Measurements from ENCODE around the gene CCDC136.

Gene CCDC136

DNA sequence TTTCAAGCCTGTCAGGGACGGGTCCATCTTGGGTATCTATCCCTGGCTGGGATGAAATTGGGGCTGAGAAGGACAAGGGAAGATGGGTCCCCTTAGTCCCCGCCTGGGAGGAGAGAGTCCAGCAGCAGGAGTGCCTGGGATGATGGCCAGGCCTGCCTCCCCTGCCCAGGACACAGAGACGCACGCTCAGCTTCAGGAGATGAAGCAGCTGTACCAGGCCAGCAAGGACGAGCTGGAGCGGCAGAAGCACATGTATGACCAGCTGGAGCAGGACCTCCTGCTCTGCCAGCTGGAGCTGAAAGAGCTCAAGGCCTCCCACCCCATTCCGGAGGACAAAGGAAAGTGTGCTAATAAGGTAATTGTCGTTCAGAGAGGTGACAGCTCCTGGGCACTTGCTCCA, 15.4 kb downstream of the CCDC136 start:
- no peak for DNase-seq

DNA sequence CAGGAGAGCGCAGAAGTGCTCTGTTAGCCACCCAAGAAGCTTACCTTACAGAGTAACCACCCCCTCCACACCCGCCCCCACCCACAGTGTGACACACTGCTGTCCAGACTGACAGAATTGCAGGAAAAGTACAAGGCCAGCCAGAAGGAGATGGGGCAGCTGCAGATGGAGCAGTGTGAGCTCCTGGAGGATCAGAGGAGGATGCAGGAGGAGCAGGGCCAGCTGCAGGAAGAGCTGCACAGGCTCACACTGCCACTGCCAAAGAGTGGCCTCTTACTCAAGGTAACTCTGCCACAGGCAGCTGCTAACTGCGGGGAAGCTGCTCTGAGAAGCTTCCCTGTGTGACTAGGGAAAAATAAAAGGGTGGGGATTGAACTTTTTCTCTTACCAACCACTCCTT, 17.6 kb downstream of the CCDC136 start:
- no peak for DNase-seq

DNA sequence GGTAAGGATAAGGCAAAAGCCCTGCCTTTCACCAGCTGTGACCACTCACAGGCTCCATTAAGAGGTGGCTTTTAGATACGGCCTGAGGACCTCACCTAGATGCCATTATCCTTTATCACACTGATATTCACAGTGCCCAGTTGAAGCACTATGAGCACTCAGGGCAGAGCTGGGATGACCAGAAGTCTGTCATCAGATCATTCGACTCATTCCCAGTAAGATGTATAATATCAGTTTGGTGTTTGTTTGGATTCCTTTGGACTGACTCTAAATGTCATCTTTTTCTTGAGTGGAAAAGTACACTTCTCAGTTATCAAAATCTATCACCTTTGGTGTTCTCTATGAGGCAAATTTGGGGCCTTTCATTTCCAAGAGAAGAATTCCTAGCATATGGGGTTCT, 18.7 kb downstream of the CCDC136 start:
- no peak for DNase-seq

DNA sequence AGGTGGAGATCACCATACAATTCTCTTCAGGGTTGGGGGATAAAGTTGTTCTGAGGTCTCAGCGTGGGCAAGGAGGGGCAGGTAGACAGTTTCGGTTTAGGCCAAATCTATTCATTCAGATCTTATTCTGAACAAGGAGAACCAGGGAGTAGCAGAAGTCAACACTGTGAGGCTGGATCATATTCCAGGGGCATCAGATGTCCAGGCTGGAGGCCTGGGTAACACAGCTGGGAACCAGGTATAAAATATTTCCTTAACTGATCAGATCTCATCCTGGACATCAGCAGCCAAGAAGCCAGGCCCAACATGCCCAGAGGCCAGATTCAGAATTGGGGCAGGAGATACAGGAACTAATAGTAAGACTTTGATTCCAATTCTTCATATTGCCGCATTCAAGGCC, 19.2 kb downstream of the CCDC136 start:
- DNase-seq = no peak

DNA sequence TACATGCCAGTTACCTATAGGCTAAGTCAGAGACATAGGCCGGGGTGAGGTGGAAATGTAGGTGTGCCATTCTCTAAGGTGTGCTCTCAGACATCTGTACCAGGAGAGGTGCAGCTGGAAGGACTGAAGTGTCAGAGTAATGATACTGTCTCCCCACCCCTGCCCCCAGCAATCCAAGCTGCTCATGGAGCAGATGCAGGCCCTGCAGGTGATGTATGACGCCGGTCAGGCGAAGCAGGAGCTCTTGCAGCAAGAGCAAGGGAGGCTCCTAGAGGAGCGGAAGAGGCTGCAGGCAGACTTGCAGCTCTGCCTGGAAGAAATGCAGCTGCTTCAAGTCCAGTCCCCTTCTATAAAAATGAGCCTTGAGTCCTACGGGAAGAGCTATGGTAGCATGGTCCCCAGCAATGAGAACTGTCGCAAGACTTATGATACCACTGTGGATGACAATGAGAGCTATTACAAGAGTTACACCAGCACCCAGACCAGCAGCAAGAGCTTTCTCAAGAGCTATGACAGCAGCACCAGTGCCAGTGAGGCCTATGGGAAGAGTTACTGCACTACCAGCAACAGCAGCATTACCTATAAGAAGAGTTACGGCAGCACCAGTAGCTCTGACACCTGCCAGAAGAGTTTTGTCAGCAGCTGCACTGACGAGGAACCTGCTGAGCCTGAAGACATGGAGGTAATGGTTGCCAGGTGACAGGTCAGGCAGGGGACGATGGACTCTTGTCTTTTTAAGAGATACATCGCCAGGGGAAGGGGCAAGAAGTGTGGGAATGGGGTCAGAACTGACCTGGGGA, 20.1 kb downstream of the CCDC136 start:
- no peak for DNase-seq

DNA sequence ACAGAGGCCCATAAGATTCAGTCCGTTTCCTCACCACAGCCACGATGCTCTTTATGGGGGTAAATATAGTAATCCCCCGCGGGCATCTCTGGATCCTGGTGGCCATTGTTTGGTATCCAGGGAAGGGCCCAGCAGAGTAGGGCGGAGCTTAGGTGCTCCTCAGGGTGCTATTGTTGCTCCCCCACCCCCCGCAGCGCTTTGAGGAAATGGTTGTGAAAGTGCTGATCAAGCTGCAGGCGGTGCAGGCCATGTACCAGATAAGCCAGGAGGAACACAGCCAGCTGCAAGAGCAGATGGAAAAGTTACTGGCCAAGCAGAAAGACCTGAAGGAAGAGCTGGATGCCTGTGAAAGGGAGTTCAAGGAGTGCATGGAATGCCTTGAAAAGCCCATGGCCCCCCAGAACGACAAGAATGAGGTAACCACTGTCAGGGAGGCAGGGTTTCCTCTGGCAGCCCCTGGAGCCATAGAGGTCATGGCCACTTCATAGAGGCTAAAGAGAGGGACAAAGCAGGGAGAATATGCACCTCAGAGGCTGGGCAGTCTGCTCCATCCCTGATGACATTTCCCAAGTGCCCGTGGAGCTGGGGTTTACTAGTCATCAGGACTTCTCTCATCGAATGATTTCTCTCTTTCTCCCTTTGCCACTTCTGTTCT, 20.9 kb downstream of the CCDC136 start:
- no peak for DNase-seq

DNA sequence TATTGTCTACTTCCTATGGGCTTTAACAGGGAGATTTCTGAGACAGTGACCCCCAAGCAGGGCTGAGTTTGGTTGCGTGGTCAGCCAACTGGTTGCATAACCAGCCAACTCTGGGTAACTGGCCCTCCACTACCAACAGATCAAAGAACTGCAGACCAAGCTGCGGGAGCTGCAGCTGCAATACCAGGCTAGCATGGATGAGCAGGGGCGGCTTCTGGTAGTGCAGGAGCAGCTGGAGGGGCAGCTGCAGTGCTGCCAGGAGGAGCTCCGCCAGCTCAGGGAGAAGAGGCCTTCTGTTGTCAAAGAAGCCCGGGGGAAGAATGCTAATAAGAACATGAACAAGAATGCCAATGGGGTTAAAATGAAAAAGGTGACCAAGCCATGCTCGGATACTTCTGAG, 22.7 kb downstream of the CCDC136 start:
- DNase-seq = no peak

DNA sequence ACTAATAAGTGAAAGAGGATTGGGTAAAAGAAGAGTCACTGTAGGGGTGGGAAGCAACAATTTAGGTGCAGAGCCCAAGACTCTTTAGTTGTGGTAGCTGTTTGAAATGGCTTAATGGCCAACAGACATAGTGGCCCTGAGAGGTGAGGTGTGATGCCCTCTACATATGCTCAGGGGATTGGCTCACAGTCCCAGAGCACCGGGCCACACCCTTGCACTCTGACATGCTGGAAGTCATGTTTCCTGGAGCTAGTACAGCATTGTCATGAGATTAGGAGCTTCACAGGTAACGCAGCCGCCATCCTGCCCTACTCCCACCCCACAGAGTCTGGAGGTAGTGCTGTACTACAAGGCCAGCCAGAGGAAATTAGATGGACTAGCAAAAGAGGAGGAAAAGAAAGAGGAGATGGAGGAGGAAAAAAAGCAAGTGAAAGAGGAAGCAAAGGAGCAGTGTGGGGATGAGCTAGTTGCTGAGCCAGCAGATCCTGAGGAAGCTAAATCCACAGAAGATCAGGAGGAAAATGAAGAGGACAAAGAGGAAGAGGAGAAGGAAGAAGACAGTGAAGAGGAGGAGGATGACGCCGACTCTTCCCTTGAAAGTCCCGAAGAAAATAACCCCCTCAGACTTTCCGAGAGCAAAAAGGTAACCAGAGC, 23.6 kb downstream of the CCDC136 start:
- DNase-seq = no peak

DNA sequence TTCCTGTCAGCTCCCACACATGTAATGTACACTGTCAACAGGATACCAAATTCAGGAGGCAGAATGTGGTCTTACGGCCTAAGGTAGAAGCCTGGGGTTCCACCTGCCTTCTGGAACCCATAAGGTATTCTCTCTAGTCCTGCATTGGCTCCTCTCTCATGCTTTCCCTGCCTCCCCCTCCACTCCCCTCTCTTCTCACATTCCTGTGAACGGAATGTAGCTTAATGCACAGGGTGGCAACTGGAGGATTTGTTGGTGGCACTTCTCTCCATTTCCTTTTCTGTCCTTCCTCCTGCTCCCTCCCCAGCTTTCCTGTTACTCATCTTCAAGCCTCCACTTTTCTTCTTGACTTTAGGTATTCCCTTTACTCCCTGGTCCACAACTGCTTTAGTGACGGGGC, 26.9 kb downstream of the CCDC136 start:
- no peak for DNase-seq

DNA sequence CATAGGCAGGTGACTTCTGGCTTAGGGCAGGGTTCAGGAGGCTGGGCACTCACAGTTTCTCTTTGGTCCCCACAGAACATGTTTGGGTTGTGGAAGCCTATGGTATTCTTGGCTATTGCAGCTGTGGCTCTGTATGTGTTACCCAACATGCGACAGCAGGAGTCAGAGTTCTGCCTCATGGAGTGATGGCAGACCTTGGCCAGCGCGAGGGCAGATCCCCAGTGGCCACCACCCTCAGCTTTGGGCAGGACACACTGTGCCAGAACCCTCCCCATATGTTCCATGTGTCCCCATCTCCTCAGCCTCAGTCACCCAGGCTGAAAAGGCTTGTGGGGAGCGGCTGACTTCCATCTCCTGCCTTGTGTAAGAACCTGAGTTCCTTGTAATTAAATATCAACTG, 30.0 kb downstream of the CCDC136 start:
- no peak for DNase-seq

DNA sequence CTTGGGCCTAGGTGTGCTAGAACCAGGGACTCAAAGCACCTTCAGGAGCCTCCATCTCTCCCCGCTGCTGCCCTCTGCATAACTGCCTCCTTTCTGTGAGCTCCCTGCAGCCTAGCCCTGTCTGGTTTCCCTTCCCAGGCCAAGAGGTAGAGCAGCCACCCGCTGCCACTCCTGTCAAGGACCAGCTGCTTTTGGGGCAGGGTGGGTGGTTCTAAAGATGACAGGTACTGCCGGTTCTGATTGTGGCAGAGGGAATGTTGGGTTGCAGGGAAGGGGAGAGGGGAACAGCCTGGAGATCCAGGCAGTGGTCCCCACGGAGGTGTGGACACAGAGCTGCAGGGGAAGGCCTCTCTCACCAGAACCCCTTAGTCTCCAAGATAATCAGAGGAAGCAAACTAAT, 34.7 kb downstream of the CCDC136 start:
- DNase-seq = no peak

DNA sequence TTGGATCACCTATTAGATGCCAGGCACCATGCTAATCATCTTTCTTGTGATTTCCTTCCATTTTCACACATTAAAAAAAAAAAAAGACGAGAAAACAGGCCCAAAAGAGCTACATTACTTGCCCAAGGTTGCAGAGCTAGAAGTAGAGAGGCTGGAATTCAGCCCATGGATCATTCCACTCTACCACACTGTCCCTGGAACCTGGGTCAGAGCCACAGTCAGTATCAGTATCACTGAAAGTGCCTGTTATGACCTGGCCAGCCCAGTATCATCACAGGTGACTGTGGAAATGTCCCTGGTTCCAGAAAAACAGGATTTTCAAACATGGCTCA, 35.1 kb downstream of the CCDC136 start:
- DNase-seq = no peak

DNA sequence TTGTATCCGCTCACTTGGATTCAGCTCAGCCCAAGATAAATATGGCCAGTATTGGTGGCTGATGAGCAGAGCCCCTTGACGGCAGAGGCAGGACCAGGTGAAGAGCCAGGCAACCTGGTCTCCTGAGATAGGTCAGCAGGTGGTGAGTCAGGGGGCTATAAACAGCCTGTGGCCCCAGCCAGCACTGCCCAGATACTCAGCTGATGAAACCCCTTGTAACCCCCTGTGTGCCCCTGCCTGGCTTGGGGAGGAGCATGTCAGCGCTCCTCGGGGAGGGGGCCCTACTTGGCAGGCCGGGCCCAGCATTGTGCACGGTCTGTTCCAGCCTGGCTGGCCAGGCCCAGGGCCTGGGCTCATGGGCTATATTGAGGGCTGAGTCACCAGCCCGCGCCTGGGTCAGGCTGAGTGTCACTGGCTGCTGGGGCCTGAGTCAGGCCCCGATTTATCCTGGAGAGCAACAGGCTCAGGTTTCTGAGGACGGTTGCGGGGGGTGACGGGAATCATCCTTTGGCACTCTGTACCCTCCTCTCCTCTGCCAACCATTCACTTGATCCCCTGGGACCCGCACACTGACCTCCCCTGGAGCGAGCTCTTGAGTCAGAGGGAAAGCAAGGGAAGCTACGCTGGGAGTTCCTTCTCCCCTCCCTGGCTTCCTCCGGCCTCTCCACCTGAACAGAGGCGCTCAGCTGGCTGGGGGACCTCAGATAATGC, 35.6 kb downstream of the CCDC136 start:
- DNase-seq = no peak

DNA sequence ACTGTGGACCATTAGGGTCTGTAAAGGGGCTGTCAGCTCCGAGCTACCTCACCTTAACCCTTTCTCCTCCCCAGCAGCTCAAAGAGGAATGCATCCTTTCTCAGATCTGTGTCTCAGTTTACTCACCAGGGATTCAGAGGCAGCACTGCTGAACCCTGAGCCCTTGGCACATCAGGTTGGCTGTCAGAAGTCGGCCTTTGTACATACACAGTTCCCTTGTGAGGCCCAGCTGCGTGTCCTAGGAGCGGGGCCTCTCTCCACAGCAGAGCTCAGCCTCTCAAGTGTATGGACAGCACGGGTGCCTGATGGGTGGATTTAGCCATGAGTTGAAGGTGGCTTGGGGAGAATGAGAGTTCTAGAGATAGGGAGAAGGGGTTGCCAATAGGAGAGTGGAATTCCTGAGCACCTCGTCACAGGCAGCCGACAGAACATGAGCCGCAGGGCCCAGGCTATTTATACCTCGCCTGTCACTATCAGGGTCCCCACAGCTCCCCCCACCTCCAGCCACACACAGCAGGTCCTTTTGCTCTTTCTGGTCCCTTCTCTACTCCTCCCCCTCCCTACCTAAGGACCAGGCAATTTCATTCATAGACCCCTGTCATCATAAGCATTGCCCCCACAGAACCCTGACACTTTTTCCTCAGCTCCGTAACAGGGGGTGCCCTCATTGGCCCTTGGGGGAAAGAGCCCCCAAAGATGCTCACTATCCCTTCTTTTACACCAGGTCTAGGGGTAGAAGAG, 36.4 kb downstream of the CCDC136 start:
- no peak for DNase-seq

DNA sequence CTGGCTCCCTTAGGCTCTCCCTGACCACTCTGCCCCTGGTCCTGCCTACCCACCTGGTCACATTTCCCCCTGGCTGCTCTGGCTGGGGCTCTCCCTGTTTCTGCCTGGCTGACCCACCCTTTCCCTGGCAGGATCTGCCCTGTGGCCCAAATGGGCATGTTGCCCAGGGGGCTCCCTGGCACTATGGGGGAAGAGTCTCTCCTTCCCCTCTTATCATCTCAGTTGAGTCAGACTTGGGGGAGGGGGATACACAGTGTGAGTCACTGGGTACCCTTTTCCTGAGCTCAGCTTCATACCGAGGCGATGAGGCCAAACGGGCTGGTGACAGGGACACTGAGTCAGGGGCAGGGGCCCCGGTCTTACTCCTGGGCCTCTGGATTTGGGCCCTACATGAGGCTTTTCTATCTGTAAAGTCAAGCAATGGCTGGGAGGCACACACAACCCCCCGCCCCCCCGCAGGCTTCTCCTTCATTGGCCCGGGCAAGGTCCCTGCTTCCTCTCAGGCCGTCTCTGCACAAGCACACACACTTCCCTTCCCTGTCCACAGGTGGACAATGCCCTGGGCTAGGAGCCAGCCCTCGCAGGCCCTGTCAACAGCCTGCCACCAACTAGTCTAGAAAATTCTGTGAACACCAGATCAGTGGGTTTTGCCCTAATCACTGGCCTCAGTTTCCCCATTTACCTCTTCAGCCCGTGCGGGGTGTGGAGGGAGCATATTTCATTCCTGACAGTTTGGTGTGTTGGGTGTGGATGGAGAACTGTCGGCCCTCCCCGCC, 37.8 kb downstream of the CCDC136 start:
- DNase-seq = no peak

DNA sequence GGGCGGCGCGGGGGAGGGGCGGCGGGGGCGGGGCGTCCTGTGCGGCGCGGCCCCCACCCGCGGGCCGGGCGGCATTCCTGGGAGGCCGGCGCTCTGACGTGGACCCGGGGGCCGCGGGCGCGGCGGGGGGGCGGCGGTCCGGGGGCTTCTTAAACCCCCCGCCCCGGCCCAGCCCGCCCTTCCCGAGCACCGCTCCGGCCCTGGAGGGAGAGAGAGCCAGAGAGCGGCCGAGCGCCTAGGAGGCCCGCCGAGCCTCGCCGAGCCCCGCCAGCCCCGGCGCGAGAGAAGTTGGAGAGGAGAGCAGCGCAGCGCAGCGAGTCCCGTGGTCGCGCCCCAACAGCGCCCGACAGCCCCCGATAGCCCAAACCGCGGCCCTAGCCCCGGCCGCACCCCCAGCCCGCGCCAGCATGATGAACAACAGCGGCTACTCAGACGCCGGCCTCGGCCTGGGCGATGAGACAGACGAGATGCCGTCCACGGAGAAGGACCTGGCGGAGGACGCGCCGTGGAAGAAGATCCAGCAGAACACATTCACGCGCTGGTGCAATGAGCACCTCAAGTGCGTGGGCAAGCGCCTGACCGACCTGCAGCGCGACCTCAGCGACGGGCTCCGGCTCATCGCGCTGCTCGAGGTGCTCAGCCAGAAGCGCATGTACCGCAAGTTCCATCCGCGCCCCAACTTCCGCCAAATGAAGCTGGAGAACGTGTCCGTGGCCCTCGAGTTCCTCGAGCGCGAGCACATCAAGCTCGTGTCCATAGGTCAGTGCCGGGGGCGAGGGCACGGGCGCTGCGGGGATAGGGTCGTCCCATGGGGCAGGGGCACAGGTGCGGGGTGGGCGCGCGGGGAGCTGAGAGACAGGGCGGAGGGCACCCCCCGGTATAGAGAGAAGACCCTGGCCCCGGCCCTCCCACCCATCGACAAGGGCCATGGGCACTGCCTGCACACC, 38.7 kb downstream of the CCDC136 start, which contains the start of gene FLNC:
FLNC (plus strand) TSS at position 176 of the 947 bp plus-strand sequence; CDS start at position 408, 232 bp downstream.
- DNase-seq = peak in 1 of 2 experiments; percentile 21

DNA sequence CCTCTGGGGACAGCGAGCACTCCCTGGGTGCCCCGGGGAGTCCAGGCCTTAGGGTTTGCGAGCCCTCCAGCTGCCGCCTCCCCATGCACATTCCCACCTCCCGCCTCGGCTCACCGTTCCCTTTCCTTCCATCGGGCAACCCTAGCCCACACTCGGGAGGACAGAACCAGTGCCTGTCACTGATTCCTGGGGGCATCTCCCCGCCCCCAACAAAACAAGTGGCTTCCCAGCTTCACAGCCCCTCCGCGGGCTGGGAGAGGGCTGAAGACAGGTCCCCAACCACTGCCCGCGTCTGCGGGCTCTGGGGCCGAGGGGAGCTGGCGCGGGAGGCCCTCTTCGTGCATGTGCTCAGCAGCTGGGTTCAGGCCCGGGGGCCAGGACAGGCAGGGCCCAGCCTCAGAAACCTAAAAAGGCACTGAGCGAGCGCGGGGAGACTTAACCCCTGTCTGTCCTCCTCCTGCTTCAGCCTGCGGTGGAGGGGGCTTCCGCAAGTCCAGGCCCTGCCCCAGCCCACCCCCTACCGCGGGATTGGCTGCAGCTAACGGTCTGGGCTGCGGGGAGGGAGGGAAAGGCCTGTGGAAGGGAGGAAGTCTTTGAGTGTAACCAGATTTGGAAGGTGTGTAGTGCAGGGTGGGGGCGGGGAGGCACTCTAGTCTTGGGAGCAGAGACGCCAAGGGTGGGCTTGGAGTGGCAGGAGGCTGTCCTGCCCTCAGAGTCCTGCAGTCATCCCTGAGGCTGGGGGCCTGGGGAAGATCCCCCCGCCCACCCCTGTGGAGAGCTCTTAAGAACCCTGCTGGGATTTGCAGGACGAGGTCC, 39.6 kb downstream of the CCDC136 start:
- no peak for DNase-seq

DNA sequence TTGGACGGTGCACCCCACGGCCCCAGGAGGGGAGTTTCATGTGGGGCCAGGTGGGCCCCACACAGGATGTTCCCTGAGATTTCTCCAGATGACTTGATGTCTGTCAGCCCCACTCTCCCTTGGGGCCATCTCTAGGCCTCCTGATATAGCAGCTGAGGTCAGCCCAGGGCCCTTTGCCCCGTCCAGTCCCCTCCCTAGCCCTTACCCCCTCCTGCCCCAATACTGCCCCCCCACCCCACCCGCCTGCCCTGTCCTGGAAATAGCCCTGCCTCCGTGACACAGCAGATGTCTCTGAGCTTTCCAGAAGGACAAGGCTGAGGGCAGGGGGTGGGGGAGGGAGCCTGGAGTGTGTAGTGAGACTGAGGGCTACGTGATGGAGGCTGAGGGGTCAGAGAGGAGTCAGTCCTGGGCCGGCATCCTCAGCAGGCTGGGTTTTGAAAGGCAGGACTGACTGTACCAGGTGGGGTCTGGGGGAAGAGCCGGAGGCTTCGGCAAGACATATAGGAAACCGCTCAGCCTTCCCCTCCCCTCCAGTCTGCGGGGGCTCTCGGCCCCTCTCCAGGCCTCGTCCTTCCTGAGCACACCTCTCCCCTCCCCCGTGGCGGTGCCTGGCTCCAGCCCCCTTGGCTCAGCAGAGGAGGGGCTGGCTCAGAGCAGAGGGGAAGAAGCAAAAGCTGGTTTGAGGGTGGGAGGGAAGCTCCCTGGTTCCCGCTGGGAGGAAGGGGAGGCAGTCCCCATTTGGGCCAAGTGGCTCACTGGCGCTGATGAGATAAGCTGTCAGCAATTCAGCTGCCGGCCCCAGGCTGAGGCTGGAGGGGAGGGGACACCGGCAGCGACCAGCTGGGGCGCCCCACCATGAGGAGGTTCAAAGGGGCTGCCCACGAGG, 40.5 kb downstream of the CCDC136 start:
- DNase-seq = no peak

DNA sequence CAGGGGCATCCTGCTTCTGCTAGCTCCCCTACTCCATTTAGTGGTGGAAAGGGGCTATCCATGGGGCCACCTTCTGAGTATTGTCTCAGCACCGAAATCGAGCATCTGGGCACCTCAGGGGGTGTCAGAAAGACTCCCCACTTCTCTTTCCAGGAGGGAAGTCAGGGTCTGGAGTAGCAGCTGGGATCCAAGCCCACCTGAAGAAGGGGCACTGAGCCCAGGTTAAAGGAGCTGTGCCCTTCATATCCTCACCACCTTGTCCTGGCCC, 41.0 kb downstream of the CCDC136 start:
- no peak for DNase-seq
